GM12892 (cell line): ENCODE data around the gene TIAM1.
A peak's percentile ranks its signal among the peaks of the same experiment; 100 is the strongest.

Source experiments
- DNase-seq: peaks from one replicate; pipeline ENCODE4 v3.0.0; 2011; ENCODE audit not compliant: insufficient read length
- FAIRE-seq: peaks from 2 replicates; lab custom pipeline; 2011; peaks lifted over from hg19 to GRCh38; lab: Jason Lieb, UNC
- POLR2A ChIP-seq: IDR thresholded peaks from 2 replicates; pipeline ENCODE4 v1.6.1; 2011; ENCODE audit warnings: low read depth, low read length, control low read depth
- POLR2AphosphoS5 ChIP-seq: IDR thresholded peaks from 2 replicates; pipeline ENCODE4 v1.6.1; 2011; ENCODE audit warnings: low read depth, low read length, control low read depth
- TAF1 ChIP-seq: IDR thresholded peaks from 2 replicates; pipeline ENCODE4 v1.6.1; 2011; ENCODE audit warnings: low read depth, mild to moderate bottlenecking, control low read depth, low read length, borderline replicate concordance

The TIAM1 gene

GRCh38 chr21:31191553-31191952 is 152.5 kb downstream of the TIAM1 start:
- no peak for FAIRE-seq

DNA sequence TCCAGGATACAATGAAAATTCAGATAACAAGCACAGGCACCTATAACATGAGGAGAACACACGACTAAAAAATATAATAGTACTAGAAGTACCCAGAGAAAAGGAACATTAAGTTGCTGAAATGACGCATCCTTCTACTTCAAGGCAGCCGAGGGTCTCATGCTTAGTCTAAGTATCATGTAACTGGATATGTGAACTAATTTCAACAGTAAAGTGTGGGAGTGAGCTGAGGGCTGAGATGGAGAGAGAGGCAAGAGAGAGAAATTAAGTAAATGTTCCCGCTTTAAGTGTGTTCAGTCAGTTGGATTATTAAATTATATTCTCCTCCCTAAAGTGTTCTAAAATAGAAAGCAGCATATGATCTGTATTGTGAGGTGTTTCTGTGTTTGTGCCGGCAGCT is 153.5 kb downstream of the TIAM1 start:
- FAIRE-seq (no peak), DNase-seq (no peak)
- TF ChIP-seq POLR2A (no peak), TAF1 (no peak), POLR2AphosphoS5 (no peak)

More at GRCh38 chr21:31191553-31191952, 152.5 kb downstream of the TIAM1 start:
- TF ChIP-seq POLR2AphosphoS5 (no peak), POLR2A (no peak), TAF1 (no peak)
- no peak for DNase-seq

DNA sequence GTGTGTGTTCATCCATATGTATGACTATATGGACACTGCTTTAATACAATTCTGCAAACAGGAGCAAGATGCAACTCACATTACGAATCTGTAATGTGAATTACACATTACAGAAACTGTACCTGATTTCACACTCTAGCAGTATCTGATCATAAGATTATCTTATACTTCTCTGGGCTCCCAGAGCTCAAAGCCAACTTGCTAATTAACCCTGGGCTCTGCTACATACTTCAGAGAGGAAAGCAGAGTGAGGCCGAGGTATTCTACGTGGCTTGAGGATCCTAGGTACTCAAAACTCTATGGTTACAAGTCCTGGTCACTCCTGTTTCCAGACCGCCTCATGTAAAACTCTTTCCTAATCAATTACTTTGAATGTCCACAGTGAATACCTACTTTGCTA is 156.6 kb downstream of the TIAM1 start:
- FAIRE-seq (no peak), DNase-seq (no peak)
- TF ChIP-seq POLR2A = no peak
- no peak for TF ChIP-seq POLR2AphosphoS5
- no peak for TF ChIP-seq TAF1

DNA sequence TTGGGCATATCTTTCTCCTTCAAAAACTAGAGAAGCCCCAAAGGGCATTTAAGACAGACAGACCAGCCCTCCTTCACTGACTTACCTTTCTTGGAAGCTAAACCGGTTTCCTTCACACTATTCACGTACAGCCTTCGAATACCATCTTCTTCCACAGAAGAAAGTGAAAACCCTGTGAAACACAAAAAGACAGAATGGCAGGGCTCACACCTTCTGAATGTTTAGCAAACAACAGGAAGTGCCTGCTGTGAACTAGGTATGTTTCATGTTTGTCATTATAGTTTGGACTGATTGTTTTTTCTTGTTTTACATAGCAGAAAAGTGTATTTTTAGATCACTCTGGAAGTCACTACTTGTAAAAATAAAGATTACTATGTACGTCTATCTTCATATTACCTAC is 157.1 kb downstream of the TIAM1 start:
- TF ChIP-seq TAF1 (no peak), POLR2AphosphoS5 (no peak), POLR2A (no peak)
- no peak for FAIRE-seq
- DNase-seq = no peak

DNA sequence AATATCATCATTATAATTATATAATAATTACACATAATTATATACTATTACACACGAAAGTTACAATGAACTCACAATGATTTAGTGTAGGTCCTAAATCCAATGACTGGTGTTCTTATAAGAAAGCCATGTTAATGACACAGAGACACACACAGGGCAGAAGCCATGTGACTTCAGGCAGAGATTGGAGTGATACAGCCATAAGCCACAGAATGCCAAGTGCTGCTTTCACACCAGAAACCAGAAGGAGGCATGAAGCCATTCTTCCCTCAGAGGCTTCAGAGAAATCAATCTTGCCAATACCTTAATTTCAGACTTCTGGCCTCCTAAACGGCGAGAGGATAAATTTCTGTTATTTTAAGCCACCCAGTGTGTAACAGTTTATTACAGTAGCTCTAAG is 158.4 kb downstream of the TIAM1 start:
- no peak for FAIRE-seq

DNA sequence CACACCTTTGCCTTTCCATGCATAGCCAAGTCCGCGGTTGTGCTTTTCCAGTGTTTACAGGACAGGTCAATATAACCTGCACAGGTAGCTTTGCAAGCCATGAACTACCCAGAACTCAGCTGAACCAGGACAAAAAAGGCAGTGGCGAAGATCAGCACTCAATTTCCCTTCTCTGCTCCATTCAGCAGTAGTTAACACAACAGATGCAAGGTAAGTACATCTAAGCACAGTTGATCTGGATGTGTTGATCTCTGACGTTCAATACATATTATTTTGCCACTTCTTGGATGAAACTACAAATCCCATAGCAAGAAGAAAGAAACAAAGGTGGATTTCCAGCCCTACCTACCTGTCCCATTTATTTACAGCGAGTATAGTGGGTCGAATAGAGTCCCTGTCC is 159.2 kb downstream of the TIAM1 start:
- FAIRE-seq (peak; percentile 24), DNase-seq (no peak)
- TF ChIP-seq POLR2A (no peak), POLR2AphosphoS5 (no peak), TAF1 (no peak)

More for the DNA sequence above, 158.4 kb downstream of the TIAM1 start:
- TF ChIP-seq POLR2AphosphoS5 (no peak), POLR2A (no peak), TAF1 (no peak)
- no peak for DNase-seq

- no peak for DNase-seq
- TF ChIP-seq TAF1 (no peak), POLR2AphosphoS5 (no peak), POLR2A (no peak)
- FAIRE-seq = no peak
Measured at GRCh38 chr21:31184459-31184858, 159.6 kb downstream of the TIAM1 start.

DNA sequence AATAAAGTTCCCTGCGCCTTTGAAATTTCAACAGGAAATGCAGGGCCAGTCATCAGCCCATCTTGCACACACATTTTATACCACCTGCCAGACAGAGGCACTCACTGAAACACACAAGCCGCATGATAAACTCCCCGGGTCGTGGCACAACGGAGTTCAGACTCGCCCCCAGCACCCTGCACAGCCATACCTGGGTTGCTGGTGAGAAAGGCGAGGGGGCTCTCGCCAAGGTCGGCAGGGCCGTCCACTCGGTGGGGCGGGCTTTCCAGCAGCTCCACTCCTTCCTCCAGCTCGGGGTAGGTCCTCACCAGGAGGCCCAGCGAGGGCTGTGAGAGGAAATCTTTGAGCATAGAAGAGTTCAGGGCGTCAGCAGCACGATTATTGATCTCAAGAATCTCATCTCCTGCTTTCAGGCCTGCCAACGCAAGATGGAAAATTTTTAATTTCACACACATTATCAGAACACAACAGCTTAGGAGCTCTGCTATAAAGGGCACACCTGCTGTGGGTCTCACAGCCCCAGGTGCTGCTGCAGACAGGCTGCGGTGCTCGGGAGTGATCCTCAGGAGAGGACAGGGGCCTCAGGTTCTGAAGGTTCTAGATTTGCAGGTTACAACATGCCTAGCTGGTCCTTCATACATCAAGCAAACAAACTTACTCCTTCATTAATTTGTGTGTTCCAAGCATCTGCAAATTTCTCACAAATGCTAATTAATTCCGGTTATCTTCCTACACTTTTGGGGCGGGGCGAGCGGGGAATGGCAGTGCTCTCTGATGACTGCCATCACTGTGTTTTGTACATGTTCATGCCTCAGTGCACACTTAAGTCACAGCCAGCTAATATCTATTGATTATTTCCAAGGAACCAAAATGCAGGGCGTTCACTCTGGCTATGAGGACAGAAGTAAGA is 161.6 kb downstream of the TIAM1 start:
- DNase-seq = no peak
- TF ChIP-seq POLR2AphosphoS5 = no peak
- no peak for TF ChIP-seq TAF1
- TF ChIP-seq POLR2A = no peak
- no peak for FAIRE-seq

GRCh38 chr21:31181082-31181750 is 162.8 kb downstream of the TIAM1 start:
- TF ChIP-seq POLR2AphosphoS5 = no peak
- no peak for TF ChIP-seq POLR2A
- no peak for TF ChIP-seq TAF1
- no peak for DNase-seq
- no peak for FAIRE-seq

DNA sequence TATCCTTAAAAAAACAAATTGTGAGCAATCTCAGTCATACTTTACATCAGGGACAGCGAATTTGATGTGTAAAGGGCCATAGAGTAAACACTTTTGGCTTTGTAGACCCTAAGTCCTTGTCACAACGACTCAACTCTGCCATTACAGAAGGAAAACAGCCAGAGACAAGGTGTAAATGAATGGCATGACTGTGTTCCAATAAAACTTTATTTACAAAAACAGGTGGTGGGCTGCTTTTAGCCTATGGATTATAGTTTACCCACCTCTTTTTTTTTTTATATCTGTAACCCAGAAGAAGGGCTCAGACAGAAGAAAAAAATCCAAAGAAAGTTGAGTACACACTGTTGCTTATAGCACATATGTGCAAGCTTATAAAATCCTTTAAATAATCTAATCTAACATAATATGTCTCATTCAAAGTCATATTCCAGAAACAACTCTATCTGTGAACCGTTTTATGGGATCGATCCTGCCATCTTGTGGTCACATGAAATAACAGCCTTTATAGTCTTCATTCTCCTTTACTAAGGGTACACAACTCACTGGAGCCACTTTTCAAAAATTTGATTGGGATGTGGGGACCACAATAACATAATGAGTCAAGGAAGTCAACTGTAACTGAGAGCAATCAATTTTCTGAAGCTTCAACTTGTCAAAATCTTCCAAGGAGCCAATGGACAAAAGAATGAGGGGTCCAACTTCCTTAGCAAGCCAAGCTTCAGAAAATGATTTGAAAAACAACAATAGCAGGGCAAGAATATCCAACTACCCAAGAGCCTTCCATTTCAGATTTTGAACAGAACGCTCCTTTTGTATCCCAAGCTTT is 163.6 kb downstream of the TIAM1 start:
- DNase-seq = no peak
- peak; percentile 24 for FAIRE-seq
- no peak for TF ChIP-seq TAF1
- TF ChIP-seq POLR2A = no peak

GRCh38 chr21:31176725-31177124 is 167.3 kb downstream of the TIAM1 start:
- DNase-seq (no peak), FAIRE-seq (peak; percentile 5)
- TF ChIP-seq TAF1 (no peak), POLR2AphosphoS5 (no peak), POLR2A (no peak)
